HepG2 (cell line): ENCODE measurements around the gene ZNF559. TPM values are rescaled to one million over a fixed set of nuclear protein-coding genes. Genes with fewer than 3 reads are reported as not detected.

Experiments used
- BRF2 ChIP-seq: sonication (generic); formaldehyde crosslinking; IDR thresholded peaks from 2 replicates; pipeline ENCODE4 v1.8.1; 2022; ENCODE audit warnings: mild to moderate bottlenecking, missing genetic modification reagents
- HNRNPK ChIP-seq: fragments of 200-400 bp; formaldehyde crosslinking; IDR thresholded peaks from 2 replicates; pipeline ENCODE4 v1.6.1; 2018; ENCODE audit warnings: low read length, low read depth, moderate library complexity, mild to moderate bottlenecking; ENCODE audit not compliant: poor library complexity, severe bottlenecking
- JUNB ChIP-seq: sonication (generic); formaldehyde crosslinking; IDR thresholded peaks from 2 replicates; pipeline ENCODE4 v1.8.0; 2022; ENCODE audit warnings: missing genetic modification reagents, mild to moderate bottlenecking, borderline replicate concordance
- PAF1 ChIP-seq: IDR thresholded peaks from 2 replicates; pipeline ENCODE4 v1.6.1; 2016; ENCODE audit warnings: missing genetic modification reagents, missing compliant biosample characterization
- RFX3 ChIP-seq: IDR thresholded peaks from 2 replicates; pipeline ENCODE4 v1.6.1; 2016; ENCODE audit warnings: missing biosample characterization, missing genetic modification reagents
- TEAD3 ChIP-seq: optimal IDR thresholded peaks from 2 replicates; pipeline ENCODE3; 2016; ENCODE audit warnings: borderline replicate concordance
- ZBTB3 ChIP-seq: sonication (generic); formaldehyde crosslinking; IDR thresholded peaks from 2 replicates; pipeline ENCODE4 v1.4.0; 2020; ENCODE audit warnings: low read depth, mild to moderate bottlenecking, moderate library complexity, missing genetic modification reagents, borderline replicate concordance
- ZFX ChIP-seq: sonication (generic); formaldehyde crosslinking; IDR thresholded peaks from 2 replicates; pipeline ENCODE4 v1.4.0; 2020; ENCODE audit warnings: mild to moderate bottlenecking, low read depth, missing genetic modification reagents, moderate library complexity
- ZKSCAN8 ChIP-seq: IDR thresholded peaks from 2 replicates; pipeline ENCODE4 v1.6.1; 2016; ENCODE audit warnings: borderline replicate concordance, missing genetic modification reagents, missing compliant biosample characterization
- ZNF17 ChIP-seq: sonication (generic); formaldehyde crosslinking; IDR thresholded peaks from 2 replicates; pipeline ENCODE4 v1.5.0; 2020; ENCODE audit warnings: mild to moderate bottlenecking, missing genetic modification reagents
- ZNF282 ChIP-seq: fragments of 450-650 bp; IDR thresholded peaks from 2 replicates; pipeline ENCODE4 v1.6.1; 2018; ENCODE audit not compliant: partially characterized antibody
- ZNF354B ChIP-seq: sonication (generic); formaldehyde crosslinking; IDR thresholded peaks from 2 replicates; pipeline ENCODE4 v1.8.0; 2022; ENCODE audit warnings: mild to moderate bottlenecking, missing genetic modification reagents
- ZNF773 ChIP-seq: sonication (generic); formaldehyde crosslinking; IDR thresholded peaks from 2 replicates; pipeline ENCODE4 v1.4.0; 2020; ENCODE audit warnings: missing genetic modification reagents, borderline replicate concordance
- polyA plus RNA-seq, 8 experiments: library from polyadenylated mRNA; depleted of rRNA in 3 of 8; stranded (reverse) in 7 of 8; unstranded in 1 of 8; fragments of >200 nt; fragmentation: Illumina TruSeq in 4 of 8; extraction: Trizol in 4 of 8; gene quantifications; 2 replicates each; pipeline versions ENCODE4 v1.2.1 to v1.2.3, GENCODE V29; 2011 to 2016; ENCODE audit warnings: low read depth in 4 of 8, missing spikeins in 1 of 8, mixed read lengths in 1 of 8; ENCODE audit not compliant: insufficient read depth in 1 of 8
- total RNA-seq, 5 experiments: library from RNA; depleted of rRNA; stranded (reverse); fragments of >200 nt; fragmentation: Illumina TruSeq; extraction: Trizol; gene quantifications; 2 replicates each; pipeline ENCODE4 v1.2.3, GENCODE V29; 2016; ENCODE audit warnings: low read depth in 1 of 5
- TF ChIP-seq, protein P1 (sequence below): sonication (generic); formaldehyde crosslinking; IDR thresholded peaks from 2 replicates; pipeline ENCODE4 v1.4.0; 2020; ENCODE audit warnings: missing genetic modification reagents, borderline replicate concordance
- TF ChIP-seq, protein P2 (sequence below): IDR thresholded peaks from 2 replicates; pipeline ENCODE4 v1.6.1; 2016; ENCODE audit warnings: missing genetic modification reagents, missing compliant biosample characterization
- TF ChIP-seq, protein P3 (sequence below): IDR thresholded peaks from 2 replicates; pipeline ENCODE4 v1.6.1; 2012; ENCODE audit warnings: inconsistent platforms
- TF ChIP-seq, protein P4 (sequence below): IDR thresholded peaks from 2 replicates; pipeline ENCODE4 v1.6.1; 2016; ENCODE audit warnings: low read depth, borderline replicate concordance
- TF ChIP-seq, protein P5 (sequence below): sonication (generic); formaldehyde crosslinking; IDR thresholded peaks from 2 replicates; pipeline ENCODE4 v1.4.0; 2020; ENCODE audit warnings: missing genetic modification reagents
- TF ChIP-seq, protein P6 (sequence below): sonication (generic); formaldehyde crosslinking; IDR thresholded peaks from 2 replicates; pipeline ENCODE4 v1.5.0; 2020; ENCODE audit warnings: mild to moderate bottlenecking, missing genetic modification reagents

ZNF559 gene
- total and polyA plus RNA-seq, 2 of the 13 experiments (the other 11 are each of a cell fraction or from before 2014, with no cell fraction given), result 6.3 to 9.8 TPM

GRCh38 chr19:9323919-9324583 is at the start of gene ZNF559 (continued):
- TF ChIP-seq, protein P1, sequence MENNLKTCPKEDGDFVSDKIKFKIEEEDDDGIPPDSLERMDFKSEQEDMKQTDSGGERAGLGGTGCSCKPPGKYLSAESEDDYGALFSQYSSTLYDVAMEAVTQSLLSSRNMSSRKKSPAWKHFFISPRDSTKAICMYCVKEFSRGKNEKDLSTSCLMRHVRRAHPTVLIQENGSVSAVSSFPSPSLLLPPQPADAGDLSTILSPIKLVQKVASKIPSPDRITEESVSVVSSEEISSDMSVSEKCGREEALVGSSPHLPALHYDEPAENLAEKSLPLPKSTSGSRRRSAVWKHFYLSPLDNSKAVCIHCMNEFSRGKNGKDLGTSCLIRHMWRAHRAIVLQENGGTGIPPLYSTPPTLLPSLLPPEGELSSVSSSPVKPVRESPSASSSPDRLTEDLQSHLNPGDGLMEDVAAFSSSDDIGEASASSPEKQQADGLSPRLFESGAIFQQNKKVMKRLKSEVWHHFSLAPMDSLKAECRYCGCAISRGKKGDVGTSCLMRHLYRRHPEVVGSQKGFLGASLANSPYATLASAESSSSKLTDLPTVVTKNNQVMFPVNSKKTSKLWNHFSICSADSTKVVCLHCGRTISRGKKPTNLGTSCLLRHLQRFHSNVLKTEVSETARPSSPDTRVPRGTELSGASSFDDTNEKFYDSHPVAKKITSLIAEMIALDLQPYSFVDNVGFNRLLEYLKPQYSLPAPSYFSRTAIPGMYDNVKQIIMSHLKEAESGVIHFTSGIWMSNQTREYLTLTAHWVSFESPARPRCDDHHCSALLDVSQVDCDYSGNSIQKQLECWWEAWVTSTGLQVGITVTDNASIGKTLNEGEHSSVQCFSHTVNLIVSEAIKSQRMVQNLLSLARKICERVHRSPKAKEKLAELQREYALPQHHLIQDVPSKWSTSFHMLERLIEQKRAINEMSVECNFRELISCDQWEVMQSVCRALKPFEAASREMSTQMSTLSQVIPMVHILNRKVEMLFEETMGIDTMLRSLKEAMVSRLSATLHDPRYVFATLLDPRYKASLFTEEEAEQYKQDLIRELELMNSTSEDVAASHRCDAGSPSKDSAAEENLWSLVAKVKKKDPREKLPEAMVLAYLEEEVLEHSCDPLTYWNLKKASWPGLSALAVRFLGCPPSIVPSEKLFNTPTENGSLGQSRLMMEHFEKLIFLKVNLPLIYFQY (CRISPR knock-in tag), result no peak
- TF ChIP-seq, protein P2, sequence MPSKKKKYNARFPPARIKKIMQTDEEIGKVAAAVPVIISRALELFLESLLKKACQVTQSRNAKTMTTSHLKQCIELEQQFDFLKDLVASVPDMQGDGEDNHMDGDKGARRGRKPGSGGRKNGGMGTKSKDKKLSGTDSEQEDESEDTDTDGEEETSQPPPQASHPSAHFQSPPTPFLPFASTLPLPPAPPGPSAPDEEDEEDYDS (CRISPR knock-in tag), result 0 out of 2 replicates have a peak, but pooled peaks have one; percentile 26
- peak; percentile 54; the same call in 1 of the 2 replicates for TF ChIP-seq ZFX (CRISPR knock-in tag)
- no peak for TF ChIP-seq ZBTB3
- TF ChIP-seq RFX3 (CRISPR knock-in tag), result no peak
- no peak for TF ChIP-seq ZNF17 (CRISPR knock-in tag)
- TF ChIP-seq BRF2, result no peak
- TF ChIP-seq, protein P3, sequence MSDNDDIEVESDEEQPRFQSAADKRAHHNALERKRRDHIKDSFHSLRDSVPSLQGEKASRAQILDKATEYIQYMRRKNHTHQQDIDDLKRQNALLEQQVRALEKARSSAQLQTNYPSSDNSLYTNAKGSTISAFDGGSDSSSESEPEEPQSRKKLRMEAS, result no peak
- TF ChIP-seq ZNF354B (CRISPR knock-in tag), result no peak
- TF ChIP-seq, protein P4, sequence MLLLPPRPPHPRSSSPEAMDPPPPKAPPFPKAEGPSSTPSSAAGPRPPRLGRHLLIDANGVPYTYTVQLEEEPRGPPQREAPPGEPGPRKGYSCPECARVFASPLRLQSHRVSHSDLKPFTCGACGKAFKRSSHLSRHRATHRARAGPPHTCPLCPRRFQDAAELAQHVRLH (CRISPR knock-in tag), result no peak
- TF ChIP-seq, protein P5, sequence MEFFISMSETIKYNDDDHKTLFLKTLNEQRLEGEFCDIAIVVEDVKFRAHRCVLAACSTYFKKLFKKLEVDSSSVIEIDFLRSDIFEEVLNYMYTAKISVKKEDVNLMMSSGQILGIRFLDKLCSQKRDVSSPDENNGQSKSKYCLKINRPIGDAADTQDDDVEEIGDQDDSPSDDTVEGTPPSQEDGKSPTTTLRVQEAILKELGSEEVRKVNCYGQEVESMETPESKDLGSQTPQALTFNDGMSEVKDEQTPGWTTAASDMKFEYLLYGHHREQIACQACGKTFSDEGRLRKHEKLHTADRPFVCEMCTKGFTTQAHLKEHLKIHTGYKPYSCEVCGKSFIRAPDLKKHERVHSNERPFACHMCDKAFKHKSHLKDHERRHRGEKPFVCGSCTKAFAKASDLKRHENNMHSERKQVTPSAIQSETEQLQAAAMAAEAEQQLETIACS, result peak; percentile 24; the same call in 1 of the 2 replicates
- no peak for TF ChIP-seq JUNB (CRISPR knock-in tag)
- TF ChIP-seq PAF1, result no peak
- TF ChIP-seq TEAD3 (CRISPR knock-in tag), result no peak
- no peak for TF ChIP-seq HNRNPK
- no peak for TF ChIP-seq ZNF282
- TF ChIP-seq ZNF773 (CRISPR knock-in tag), result no peak
- no peak for TF ChIP-seq ZKSCAN8 (CRISPR knock-in tag)
- TF ChIP-seq, protein P6, sequence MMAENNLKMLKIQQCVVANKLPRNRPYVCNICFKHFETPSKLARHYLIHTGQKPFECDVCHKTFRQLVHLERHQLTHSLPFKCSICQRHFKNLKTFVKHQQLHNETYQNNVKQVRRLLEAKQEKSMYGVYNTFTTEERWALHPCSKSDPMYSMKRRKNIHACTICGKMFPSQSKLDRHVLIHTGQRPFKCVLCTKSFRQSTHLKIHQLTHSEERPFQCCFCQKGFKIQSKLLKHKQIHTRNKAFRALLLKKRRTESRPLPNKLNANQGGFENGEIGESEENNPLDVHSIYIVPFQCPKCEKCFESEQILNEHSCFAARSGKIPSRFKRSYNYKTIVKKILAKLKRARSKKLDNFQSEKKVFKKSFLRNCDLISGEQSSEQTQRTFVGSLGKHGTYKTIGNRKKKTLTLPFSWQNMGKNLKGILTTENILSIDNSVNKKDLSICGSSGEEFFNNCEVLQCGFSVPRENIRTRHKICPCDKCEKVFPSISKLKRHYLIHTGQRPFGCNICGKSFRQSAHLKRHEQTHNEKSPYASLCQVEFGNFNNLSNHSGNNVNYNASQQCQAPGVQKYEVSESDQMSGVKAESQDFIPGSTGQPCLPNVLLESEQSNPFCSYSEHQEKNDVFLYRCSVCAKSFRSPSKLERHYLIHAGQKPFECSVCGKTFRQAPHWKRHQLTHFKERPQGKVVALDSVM, result no peak
